Measurements from ENCODE around the gene KRTAP10-11.

GRCh38 chr21:44681861-44682579 is 35.8 kb downstream of the KRTAP10-11 start, which contains the start of gene KRTAP12-1:
- no peak for TF ChIP-seq POLR2A (IDR thresholded peaks at IDR 0.05)
- TF ChIP-seq CTCF (IDR thresholded peaks at IDR 0.05 in 4 of 5, conservative IDR thresholded peaks at IDR 0.05 in 1 of 5) = no peak
